ENCODE measurements around the gene ERC1. TPM values are rescaled to one million over a fixed set of nuclear protein-coding genes. Genes with fewer than 3 reads are reported as not detected.

Gene ERC1
- total RNA-seq, 5 donors from 2014 or later (not counting 1 experiment from before 2014, with no cell fraction given): 41.8 to 68.0 (median 46.5) TPM

DNA sequence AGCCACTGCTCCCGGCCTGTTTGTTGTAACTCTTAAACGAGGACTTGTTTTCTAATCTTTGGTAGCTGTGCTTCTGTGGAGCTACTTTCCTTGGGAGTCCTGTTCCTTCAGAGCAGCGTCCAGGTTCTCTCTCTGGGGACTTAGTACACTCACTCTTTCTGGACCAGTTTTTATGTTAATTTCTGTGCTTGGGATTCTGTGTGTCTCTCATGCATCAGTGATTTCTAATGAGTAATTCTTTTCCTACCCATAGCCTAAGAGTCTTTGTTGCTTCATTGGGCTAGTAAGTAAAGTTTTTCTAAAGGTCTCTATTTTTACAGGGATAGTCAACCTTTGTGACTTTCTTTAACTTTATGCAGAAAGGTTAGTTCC lies 314.0 kb downstream of the ERC1 start:
- no peaks in the 10 kb centered on the region for H3K27me3 ChIP-seq (replicated peaks in 1 of 2; ENCODE audit: control insufficient read depth in 2 of 2, extremely low read depth in 1 of 2, insufficient read depth in 2 of 2, low read length in 1 of 2)
- H3K27me3 Mint-ChIP-seq: no peaks in the 10 kb centered on the region
- no peak overlapping the region for H3K27ac Mint-ChIP-seq
- H3K27ac ChIP-seq (ENCODE audit: low read length): no peak overlapping the region
- no CpG with 5 or more reads among the region's 3 CpGs for WGBS (ENCODE audit: insufficient coverage)
- peaks cover 0 to 4% (median 4%) of the 10 kb centered on the region in 3 donors for H3K4me1 Mint-ChIP-seq
- ChIA-PET CTCF (no interaction called here), POLR2A (no interaction called here)
- DNase-seq (no peak), ATAC-seq (replicated peaks in 1 of 4) (no peak)
- no peaks in the 10 kb centered on the region for H3K36me3 ChIP-seq (ENCODE audit: control insufficient read depth in 2 of 2, extremely low read depth in 1 of 2, insufficient read depth in 1 of 2, low read length in 1 of 2)
- H3K4me3 ChIP-seq (ENCODE audit: control insufficient read depth in 1 of 2, extremely low read depth in 1 of 2, low read length in 1 of 2): no peak overlapping the region
- peaks cover 39% of the 10 kb centered on the region for H3K36me3 Mint-ChIP-seq
- no peaks in the 10 kb centered on the region for H3K9me3 ChIP-seq
- peaks cover 0 to 3% (median 0%) of the 10 kb centered on the region in 3 donors for H3K9me3 Mint-ChIP-seq
- no peak overlapping the region for H3K4me3 Mint-ChIP-seq
- peaks cover 0 to 2% of the 10 kb centered on the region in 2 experiments for H3K4me1 ChIP-seq (ENCODE audit: control insufficient read depth in 1 of 2, extremely low read depth in 1 of 2, insufficient read depth in 2 of 2, low read length in 2 of 2)

- no peak overlapping the region for H3K27ac ChIP-seq (ENCODE audit: low read length)
- no peak for DNase-seq
- ChIA-PET POLR2A (no interaction called here), CTCF (no interaction called here)
- Mint-ChIP-seq H3K27me3 (no peaks in the 10 kb centered on the region), H3K4me1 (peaks cover 0 to 4% (median 0%) of the 10 kb centered on the region in 3 donors), H3K9me3 (no peaks in the 10 kb centered on the region), H3K4me3 (no peak overlapping the region), H3K36me3 (peaks cover 30% of the 10 kb centered on the region), H3K27ac (peak overlapping the region in 1 of 2 donors; percentile 28)
- no peak for ATAC-seq (replicated peaks in 1 of 4)
- no peaks in the 10 kb centered on the region for H3K9me3 ChIP-seq
- H3K4me1 ChIP-seq (ENCODE audit: control insufficient read depth in 1 of 2, extremely low read depth in 1 of 2, insufficient read depth in 2 of 2, low read length in 2 of 2): peaks cover 0 to 2% of the 10 kb centered on the region in 2 experiments
- WGBS (ENCODE audit: insufficient coverage): no CpG with 5 or more reads among the region's 4 CpGs
- no peak overlapping the region for H3K4me3 ChIP-seq (ENCODE audit: control insufficient read depth in 1 of 2, extremely low read depth in 1 of 2, low read length in 1 of 2)
- no peaks in the 10 kb centered on the region for H3K27me3 ChIP-seq (replicated peaks in 1 of 2; ENCODE audit: control insufficient read depth in 2 of 2, extremely low read depth in 1 of 2, insufficient read depth in 2 of 2, low read length in 1 of 2)
- no peaks in the 10 kb centered on the region for H3K36me3 ChIP-seq (ENCODE audit: control insufficient read depth in 2 of 2, extremely low read depth in 1 of 2, insufficient read depth in 1 of 2, low read length in 1 of 2)
Observed at GRCh38 chr12:1305791-1306500, 314.9 kb downstream of the ERC1 start.

- H3K27ac Mint-ChIP-seq: no peak overlapping the region
- H3K27me3 Mint-ChIP-seq: no peaks in the 10 kb centered on the region
- peaks cover 30% of the 10 kb centered on the region for H3K36me3 Mint-ChIP-seq
- DNase-seq (no peak), ATAC-seq (replicated peaks in 1 of 4) (no peak)
- peaks cover 0 to 2% of the 10 kb centered on the region in 2 experiments for H3K4me1 ChIP-seq (ENCODE audit: control insufficient read depth in 1 of 2, extremely low read depth in 1 of 2, insufficient read depth in 2 of 2, low read length in 2 of 2)
- H3K4me1 Mint-ChIP-seq: peaks cover 0 to 4% (median 0%) of the 10 kb centered on the region in 3 donors
- POLR2A ChIA-PET: no interaction called here
- H3K9me3 ChIP-seq: no peaks in the 10 kb centered on the region
- 100% methylated on average over 2 of the region's 4 CpGs for WGBS (ENCODE audit: insufficient coverage)
- no peaks in the 10 kb centered on the region for H3K27me3 ChIP-seq (replicated peaks in 1 of 2; ENCODE audit: control insufficient read depth in 2 of 2, extremely low read depth in 1 of 2, insufficient read depth in 2 of 2, low read length in 1 of 2)
- no peak overlapping the region for H3K4me3 Mint-ChIP-seq
- H3K4me3 ChIP-seq (ENCODE audit: control insufficient read depth in 1 of 2, extremely low read depth in 1 of 2, low read length in 1 of 2): no peak overlapping the region
- CTCF ChIA-PET: no interaction called here
- H3K9me3 Mint-ChIP-seq: no peaks in the 10 kb centered on the region
- H3K27ac ChIP-seq (ENCODE audit: low read length): no peak overlapping the region
- H3K36me3 ChIP-seq (ENCODE audit: control insufficient read depth in 2 of 2, extremely low read depth in 1 of 2, insufficient read depth in 1 of 2, low read length in 1 of 2): no peaks in the 10 kb centered on the region
Observed at GRCh38 chr12:1306817-1307216, 315.8 kb downstream of the ERC1 start.

GRCh38 chr12:1307796-1308195 lies 316.8 kb downstream of the ERC1 start:
- H3K9me3 Mint-ChIP-seq: no peaks in the 10 kb centered on the region
- CTCF ChIA-PET: no interaction called here

DNA sequence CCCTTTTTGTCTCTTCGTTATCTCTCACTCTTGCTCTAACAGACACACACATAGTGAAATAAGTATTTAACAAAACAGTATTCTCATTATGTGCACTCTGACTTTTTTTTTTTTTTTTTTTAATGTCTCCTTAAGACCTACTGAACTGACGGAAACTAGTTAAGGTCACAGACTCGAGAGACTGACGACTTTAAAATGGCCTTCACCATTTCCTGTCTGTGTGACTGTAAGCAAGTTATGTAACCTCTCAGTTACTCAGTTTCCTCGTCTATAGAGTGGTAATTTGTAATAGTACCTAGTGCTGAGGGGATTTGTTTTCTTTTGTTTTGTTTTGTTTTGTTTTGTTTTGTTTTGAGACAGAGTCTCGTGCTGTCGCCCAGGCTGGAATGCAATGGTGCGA lies 318.6 kb downstream of the ERC1 start:
- Mint-ChIP-seq H3K4me3 (no peak overlapping the region), H3K36me3 (peaks cover 45% of the 10 kb centered on the region), H3K4me1 (peaks cover 0 to 4% (median 0%) of the 10 kb centered on the region in 3 donors), H3K9me3 (peaks cover 0 to 2% (median under 1%) of the 10 kb centered on the region in 3 donors), H3K27me3 (no peaks in the 10 kb centered on the region), H3K27ac (no peak overlapping the region)
- ATAC-seq (replicated peaks in 1 of 4) (no peak), DNase-seq (no peak)
- H3K27me3 ChIP-seq (replicated peaks in 1 of 2; ENCODE audit: control insufficient read depth in 2 of 2, extremely low read depth in 1 of 2, insufficient read depth in 2 of 2, low read length in 1 of 2): no peaks in the 10 kb centered on the region
- H3K27ac ChIP-seq (ENCODE audit: low read length): no peak overlapping the region
- ChIA-PET CTCF (no interaction called here), POLR2A (no interaction called here)
- H3K4me3 ChIP-seq (ENCODE audit: control insufficient read depth in 1 of 2, extremely low read depth in 1 of 2, low read length in 1 of 2): no peak overlapping the region
- peaks cover 0 to 2% of the 10 kb centered on the region in 2 experiments for H3K4me1 ChIP-seq (ENCODE audit: control insufficient read depth in 1 of 2, extremely low read depth in 1 of 2, insufficient read depth in 2 of 2, low read length in 2 of 2)
- H3K9me3 ChIP-seq: no peaks in the 10 kb centered on the region
- H3K36me3 ChIP-seq (ENCODE audit: control insufficient read depth in 2 of 2, extremely low read depth in 1 of 2, insufficient read depth in 1 of 2, low read length in 1 of 2): no peaks in the 10 kb centered on the region
- 65% methylated on average over 7 of the region's 8 CpGs for WGBS (ENCODE audit: insufficient coverage)

More at GRCh38 chr12:1307796-1308195, 316.8 kb downstream of the ERC1 start:
- no CpG with 5 or more reads among the region's 1 CpG for WGBS (ENCODE audit: insufficient coverage)
- no peaks in the 10 kb centered on the region for H3K27me3 Mint-ChIP-seq
- DNase-seq: no peak
- ATAC-seq (replicated peaks in 1 of 4): no peak
- POLR2A ChIA-PET: interaction anchor here (0.5 to 0.7 kb wide), 2 partner anchors 10 to 52 kb away, joined by 4 read pairs; no protein-coding TSS in a partner anchor
- peaks cover 0 to 2% of the 10 kb centered on the region in 2 experiments for H3K4me1 ChIP-seq (ENCODE audit: control insufficient read depth in 1 of 2, extremely low read depth in 1 of 2, insufficient read depth in 2 of 2, low read length in 2 of 2)
- peaks cover 0 to 4% (median 0%) of the 10 kb centered on the region in 3 donors for H3K4me1 Mint-ChIP-seq
- H3K27ac Mint-ChIP-seq: no peak overlapping the region
- H3K27ac ChIP-seq (ENCODE audit: low read length): no peak overlapping the region
- H3K9me3 ChIP-seq: no peaks in the 10 kb centered on the region
- H3K27me3 ChIP-seq (replicated peaks in 1 of 2; ENCODE audit: control insufficient read depth in 2 of 2, extremely low read depth in 1 of 2, insufficient read depth in 2 of 2, low read length in 1 of 2): no peaks in the 10 kb centered on the region
- H3K36me3 Mint-ChIP-seq: peaks cover 35% of the 10 kb centered on the region
- no peak overlapping the region for H3K4me3 ChIP-seq (ENCODE audit: control insufficient read depth in 1 of 2, extremely low read depth in 1 of 2, low read length in 1 of 2)
- H3K36me3 ChIP-seq (ENCODE audit: control insufficient read depth in 2 of 2, extremely low read depth in 1 of 2, insufficient read depth in 1 of 2, low read length in 1 of 2): no peaks in the 10 kb centered on the region
- H3K4me3 Mint-ChIP-seq: no peak overlapping the region

- Mint-ChIP-seq H3K27me3 (no peaks in the 10 kb centered on the region), H3K4me3 (no peak overlapping the region), H3K27ac (no peak overlapping the region), H3K4me1 (peaks cover 0 to 4% (median 0%) of the 10 kb centered on the region in 3 donors), H3K9me3 (peaks cover 0 to 4% (median 2%) of the 10 kb centered on the region in 3 donors), H3K36me3 (peaks cover 50% of the 10 kb centered on the region)
- H3K9me3 ChIP-seq: no peaks in the 10 kb centered on the region
- WGBS (ENCODE audit: insufficient coverage): no CpG with 5 or more reads among the region's 4 CpGs
- H3K4me1 ChIP-seq (ENCODE audit: control insufficient read depth in 1 of 2, extremely low read depth in 1 of 2, insufficient read depth in 2 of 2, low read length in 2 of 2): peaks cover 0 to 2% of the 10 kb centered on the region in 2 experiments
- H3K36me3 ChIP-seq (ENCODE audit: control insufficient read depth in 2 of 2, extremely low read depth in 1 of 2, insufficient read depth in 1 of 2, low read length in 1 of 2): peaks cover 3 to 4% of the 10 kb centered on the region in 2 donors
- H3K4me3 ChIP-seq (ENCODE audit: control insufficient read depth in 1 of 2, extremely low read depth in 1 of 2, low read length in 1 of 2): no peak overlapping the region
- ATAC-seq (replicated peaks in 1 of 4) (no peak), DNase-seq (no peak)
- no peak overlapping the region for H3K27ac ChIP-seq (ENCODE audit: low read length)
- CTCF ChIA-PET: no interaction called here
- no peaks in the 10 kb centered on the region for H3K27me3 ChIP-seq (replicated peaks in 1 of 2; ENCODE audit: control insufficient read depth in 2 of 2, extremely low read depth in 1 of 2, insufficient read depth in 2 of 2, low read length in 1 of 2)
- POLR2A ChIA-PET: no interaction called here
Observed at GRCh38 chr12:1310653-1311052, 319.6 kb downstream of the ERC1 start.

Data from T-cell (primary cell).